Cardiac muscle cell (in vitro differentiated cells and primary cell): Measurements from ENCODE around the gene TCEAL9. TPM values are rescaled to one million over a fixed set of nuclear protein-coding genes. Genes with fewer than 3 reads are reported as not detected.

ENCODE experiments used
- DNase-seq, 2 donors: peaks; one replicate each; pipeline versions ENCODE4 v3.0.0 to v3.0.0-alpha.2; 2010 to 2017; ENCODE audit warnings: low read depth in 1 of 2, low spot score in 1 of 2
- H3K27ac ChIP-seq: fragments of 200-600 bp; sonication (generic); 2 replicates; pipeline ENCODE4 v1.5.1; 2016
- H3K27me3 ChIP-seq: fragments of 200-600 bp; sonication (generic); 2 replicates; pipeline ENCODE4 v1.6.0; 2016; ENCODE audit warnings: control low read depth
- H3K36me3 ChIP-seq: fragments of 200-600 bp; sonication (generic); 2 replicates; pipeline ENCODE4 v1.5.1; 2016; ENCODE audit warnings: control low read depth
- H3K4me1 ChIP-seq: fragments of 200-600 bp; sonication (generic); 2 replicates; pipeline ENCODE4 v1.8.1; 2017; ENCODE audit warnings: low read depth, mild to moderate bottlenecking, mixed run types
- H3K4me3 ChIP-seq: fragments of 200-600 bp; sonication (generic); 2 replicates; pipeline ENCODE4 v1.5.1; 2016; ENCODE audit warnings: mild to moderate bottlenecking
- H3K9me3 ChIP-seq: fragments of 200-600 bp; sonication (generic); 2 replicates; pipeline ENCODE4 v1.5.1; 2017; ENCODE audit warnings: low read depth, mild to moderate bottlenecking, control low read depth
- polyA plus RNA-seq: library from polyadenylated mRNA; unstranded; fragments of >200 nt; fragmentation: Nextera tagmentation; extraction: Ambion mirVana; gene quantifications from 2 replicates; pipeline ENCODE4 v1.2.1, GENCODE V29; 2016
- total RNA-seq: library from RNA; depleted of rRNA; stranded (reverse); fragments of >200 nt; gene quantifications from 2 replicates; pipeline ENCODE4 v1.2.3, GENCODE V29; 2016
- TF ChIP-seq, protein P1 (sequence below): IDR thresholded peaks from 2 replicates; pipeline ENCODE4 v1.5.1; 2012; ENCODE audit warnings: low read depth, mild to moderate bottlenecking, low read length

Gene TCEAL9, protein sequence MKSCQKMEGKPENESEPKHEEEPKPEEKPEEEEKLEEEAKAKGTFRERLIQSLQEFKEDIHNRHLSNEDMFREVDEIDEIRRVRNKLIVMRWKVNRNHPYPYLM
- total RNA-seq (132 and 171 TPM in 2 replicates), polyA plus RNA-seq (287 and 422 TPM in 2 replicates)

DNA sequence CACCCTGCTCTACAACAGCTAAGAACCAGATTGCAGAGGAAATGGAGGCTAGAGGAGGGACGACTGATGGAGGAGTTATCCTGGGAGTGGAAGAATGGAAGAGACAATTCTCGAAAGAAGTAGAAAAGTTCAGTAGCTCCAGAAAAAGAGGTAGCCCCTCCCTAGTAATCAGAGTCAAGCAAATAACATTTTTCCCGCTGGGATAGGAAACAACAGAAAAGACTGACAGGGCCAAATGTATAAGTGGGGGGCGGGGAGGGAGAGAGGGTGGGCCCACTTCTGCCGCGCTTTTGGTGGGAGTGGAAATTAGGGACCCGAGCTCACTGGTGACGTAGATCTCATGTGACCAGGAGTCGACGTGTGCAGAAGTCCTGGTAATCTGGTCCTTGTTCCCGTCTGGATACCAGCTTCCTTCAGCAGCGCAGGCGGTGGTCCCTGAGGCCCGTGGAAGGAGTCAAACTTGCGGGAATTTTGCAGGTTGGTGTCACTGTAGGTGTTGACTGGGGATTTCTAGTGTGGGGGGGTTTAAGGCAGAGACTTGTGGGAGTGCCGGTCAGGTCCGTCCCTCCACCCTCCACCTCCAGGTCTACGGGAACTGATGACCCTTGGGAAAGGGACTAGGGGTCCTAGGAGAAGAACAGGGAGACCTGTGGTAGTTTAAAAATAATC lies at the start of gene TCEAL9:
TCEAL9 (plus strand) TSS at position 377 of the 669 bp plus-strand sequence. CDS start 1,179 bp downstream, outside the sequence.
- H3K9me3 ChIP-seq, result no peaks in the 10 kb centered on the region
- peaks cover 7% of the 10 kb centered on the region for H3K36me3 ChIP-seq
- TF ChIP-seq, protein P1, sequence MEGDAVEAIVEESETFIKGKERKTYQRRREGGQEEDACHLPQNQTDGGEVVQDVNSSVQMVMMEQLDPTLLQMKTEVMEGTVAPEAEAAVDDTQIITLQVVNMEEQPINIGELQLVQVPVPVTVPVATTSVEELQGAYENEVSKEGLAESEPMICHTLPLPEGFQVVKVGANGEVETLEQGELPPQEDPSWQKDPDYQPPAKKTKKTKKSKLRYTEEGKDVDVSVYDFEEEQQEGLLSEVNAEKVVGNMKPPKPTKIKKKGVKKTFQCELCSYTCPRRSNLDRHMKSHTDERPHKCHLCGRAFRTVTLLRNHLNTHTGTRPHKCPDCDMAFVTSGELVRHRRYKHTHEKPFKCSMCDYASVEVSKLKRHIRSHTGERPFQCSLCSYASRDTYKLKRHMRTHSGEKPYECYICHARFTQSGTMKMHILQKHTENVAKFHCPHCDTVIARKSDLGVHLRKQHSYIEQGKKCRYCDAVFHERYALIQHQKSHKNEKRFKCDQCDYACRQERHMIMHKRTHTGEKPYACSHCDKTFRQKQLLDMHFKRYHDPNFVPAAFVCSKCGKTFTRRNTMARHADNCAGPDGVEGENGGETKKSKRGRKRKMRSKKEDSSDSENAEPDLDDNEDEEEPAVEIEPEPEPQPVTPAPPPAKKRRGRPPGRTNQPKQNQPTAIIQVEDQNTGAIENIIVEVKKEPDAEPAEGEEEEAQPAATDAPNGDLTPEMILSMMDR, result no peak
- DNase-seq, result peak; percentile 88
- H3K4me1 ChIP-seq, result peaks cover 18% of the 10 kb centered on the region
- H3K27ac ChIP-seq, result peak within 1 kb of the TSS; percentile 97
- H3K4me3 ChIP-seq, result peak within 1 kb of the TSS; percentile 99
- no peaks in the 10 kb centered on the region for H3K27me3 ChIP-seq

DNA sequence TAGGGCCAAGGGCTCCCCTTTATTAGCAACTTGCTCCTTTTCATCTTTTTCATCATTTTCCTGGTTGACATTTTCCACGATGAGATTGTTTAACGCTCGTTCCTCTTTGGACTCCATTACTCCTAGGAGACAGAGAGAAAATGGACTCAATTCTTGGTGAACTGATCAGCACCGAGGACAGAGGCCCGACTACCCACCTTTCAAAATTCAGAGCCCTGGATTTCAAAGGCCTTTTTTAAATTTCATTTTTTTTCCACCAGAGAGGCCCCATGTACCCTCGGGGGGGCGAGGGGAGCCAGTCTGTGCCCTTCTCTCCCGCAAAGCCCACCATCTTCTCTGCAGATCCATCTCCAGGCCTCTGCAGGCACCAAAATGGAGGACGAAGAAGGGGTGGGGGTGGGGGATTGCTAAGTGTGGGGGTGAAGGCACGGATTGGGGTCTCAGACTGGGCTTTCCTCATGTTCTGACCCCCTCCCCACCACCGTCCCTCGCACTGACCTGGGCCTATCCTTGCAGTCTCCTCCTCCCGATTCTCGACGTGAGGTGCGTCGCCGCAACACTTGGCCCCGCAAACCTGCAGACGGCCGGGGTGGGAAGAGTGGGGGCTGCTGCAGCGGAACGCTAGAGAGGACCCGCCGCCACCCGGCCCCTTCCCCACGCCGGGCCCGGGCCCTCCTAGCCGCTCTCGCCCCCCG lies 46.3 kb upstream of the TCEAL9 start:
- peak overlapping the region; percentile 85 for H3K4me3 ChIP-seq
- H3K4me1 ChIP-seq, result peaks cover 4% of the 10 kb centered on the region
- H3K27ac ChIP-seq, result no peak overlapping the region
- peak in 1 of 2 donors; percentile 5 for DNase-seq
- no peaks in the 10 kb centered on the region for H3K27me3 ChIP-seq
- no peaks in the 10 kb centered on the region for H3K36me3 ChIP-seq
- H3K9me3 ChIP-seq, result no peaks in the 10 kb centered on the region
- TF ChIP-seq, protein P1, result no peak

DNA sequence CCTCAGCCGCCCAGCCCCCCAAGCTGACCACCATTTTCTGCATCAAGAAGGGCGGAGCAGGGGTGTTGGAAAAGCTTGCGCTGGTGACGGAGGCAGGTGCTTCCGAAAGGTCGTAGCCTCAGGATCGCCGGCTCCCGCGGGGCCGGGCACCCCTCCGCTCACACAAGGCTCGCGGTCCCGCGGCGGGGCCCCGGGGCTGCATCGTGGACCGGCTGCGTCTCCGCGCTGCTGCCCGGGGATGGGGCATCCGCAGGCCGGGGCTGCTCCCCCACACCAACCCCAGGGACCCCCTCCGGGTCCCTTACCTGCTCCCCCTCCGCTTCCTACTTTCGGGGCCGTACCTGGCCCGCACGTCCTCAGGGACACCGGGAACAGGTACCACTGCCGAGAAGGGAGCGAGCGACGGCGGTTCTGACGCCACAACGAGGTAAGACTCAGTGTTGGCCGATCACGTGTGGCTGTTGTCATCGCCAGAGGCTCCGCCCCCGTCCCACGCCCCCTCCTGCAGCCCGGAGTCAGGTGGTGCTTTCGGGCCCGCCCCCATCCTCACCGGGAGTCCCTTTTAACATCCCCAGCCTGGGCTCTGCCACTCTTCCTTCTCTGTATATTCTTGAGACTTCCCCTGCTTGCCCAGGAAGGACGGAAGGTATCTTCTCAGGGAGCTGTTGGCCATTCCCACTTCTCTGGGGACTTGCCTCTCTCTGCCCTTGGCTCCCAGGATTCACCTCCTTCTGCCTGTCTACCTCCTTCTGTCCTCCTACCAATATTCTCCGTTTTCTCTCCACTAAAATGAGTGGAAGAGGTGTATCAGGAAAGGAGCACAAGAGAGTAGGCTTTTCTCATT lies 45.5 kb upstream of the TCEAL9 start, which contains the start of gene BEX2:
BEX2 (minus strand) TSS at position 436 of the 844 bp plus-strand sequence. CDS start 1,014 bp downstream, outside the sequence.
- TF ChIP-seq, protein P1, result no peak
- peaks cover 4% of the 10 kb centered on the region for H3K4me1 ChIP-seq
- H3K4me3 ChIP-seq, result peak within 1 kb of the TSS; percentile 85
- H3K9me3 ChIP-seq, result no peaks in the 10 kb centered on the region
- DNase-seq, result peak; percentile 35 to 92
- H3K27ac ChIP-seq, result no peak within 1 kb of the TSS
- no peaks in the 10 kb centered on the region for H3K36me3 ChIP-seq
- no peaks in the 10 kb centered on the region for H3K27me3 ChIP-seq

DNA sequence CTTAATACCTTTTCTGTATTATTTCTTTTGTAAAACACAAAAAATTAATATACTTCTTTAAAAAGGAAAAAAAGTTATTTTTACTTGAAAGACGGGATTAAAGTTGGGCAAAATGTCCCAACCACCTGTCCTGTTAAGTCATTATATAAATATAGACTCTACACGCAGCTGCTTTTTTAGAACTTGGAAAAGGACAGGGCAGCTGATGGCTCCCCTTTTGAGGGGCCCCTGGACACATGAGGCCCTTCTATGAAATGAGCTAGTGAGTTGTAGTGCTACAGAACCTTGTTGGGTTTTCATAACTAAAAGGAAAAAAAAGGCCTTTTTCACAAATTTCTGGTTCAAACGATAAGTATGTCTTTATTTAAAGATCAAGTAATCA lies 44.9 kb upstream of the TCEAL9 start:
- DNase-seq, result no peak
- Histone ChIP-seq H3K27ac (no peak overlapping the region), H3K36me3 (no peaks in the 10 kb centered on the region), H3K4me1 (peaks cover 4% of the 10 kb centered on the region), H3K4me3 (peak overlapping the region; percentile 85), H3K9me3 (no peaks in the 10 kb centered on the region), H3K27me3 (no peaks in the 10 kb centered on the region)
- TF ChIP-seq, protein P1, result no peak

DNA sequence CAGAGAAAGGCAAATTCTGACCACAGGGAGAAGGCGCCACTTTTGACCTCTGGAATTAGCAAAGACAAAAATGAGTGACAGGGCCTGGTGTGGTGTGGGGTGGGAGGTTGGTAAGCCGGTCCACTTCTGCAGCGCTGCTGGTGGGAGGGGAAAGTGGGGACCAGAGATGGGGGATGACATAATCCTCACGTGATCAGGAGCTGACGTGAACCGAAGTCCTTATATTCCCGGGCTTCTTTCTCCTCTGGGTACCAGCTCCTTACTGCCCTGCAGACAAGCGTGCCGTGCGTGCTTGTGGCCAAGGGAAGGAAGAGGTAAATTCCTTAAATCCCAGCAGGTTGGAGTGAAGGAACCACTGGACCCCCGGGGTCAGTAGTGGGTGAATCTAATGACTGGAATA lies 26.3 kb upstream of the TCEAL9 start, which contains the start of gene TCEAL7:
TCEAL7 (plus strand) TSS at position 249 of the 400 bp plus-strand sequence. CDS start 1,165 bp downstream, outside the sequence.
- no peak within 1 kb of the TSS for H3K27ac ChIP-seq
- no peaks in the 10 kb centered on the region for H3K27me3 ChIP-seq
- H3K36me3 ChIP-seq, result no peaks in the 10 kb centered on the region
- TF ChIP-seq, protein P1, result no peak
- H3K9me3 ChIP-seq, result no peaks in the 10 kb centered on the region
- H3K4me3 ChIP-seq, result no peak within 1 kb of the TSS
- peak in 1 of 2 donors; percentile 49 for DNase-seq
- H3K4me1 ChIP-seq, result no peaks in the 10 kb centered on the region
